ENCODE results near the gene PITX1. TPM values are rescaled to one million over a fixed set of nuclear protein-coding genes. Genes with fewer than 3 reads are reported as not detected.

Gene PITX1
- total RNA-seq, 1 donor from 2014 or later, result 0.55 TPM

DNA sequence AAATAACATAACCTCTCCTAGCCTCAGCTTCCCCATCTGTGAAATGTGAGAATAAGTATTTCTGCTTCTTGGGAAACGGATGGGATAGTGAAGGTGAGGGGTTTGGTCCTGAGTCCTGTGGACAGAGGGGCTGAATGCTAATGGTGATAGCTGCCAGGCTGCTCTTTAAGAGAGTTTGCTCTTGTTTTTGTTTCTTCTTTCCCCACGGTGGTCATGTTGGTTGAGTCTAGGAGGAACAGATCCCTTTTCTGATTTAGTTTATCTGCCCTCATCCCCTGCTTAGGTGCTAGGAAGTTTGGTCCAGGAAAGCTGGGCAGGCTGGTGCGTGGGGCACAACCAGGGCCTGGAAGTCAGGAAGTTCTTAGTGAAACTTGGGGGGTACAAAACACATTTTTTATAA lies 7.7 kb upstream of the PITX1 start:
- DNase-seq (ENCODE audit: low read depth), result no peak

GRCh38 chr5:135041145-135041587 lies 7.1 kb upstream of the PITX1 start:
- no peak for DNase-seq (ENCODE audit: low read depth)

- DNase-seq (ENCODE audit: low read depth), result no peak
Observed at GRCh38 chr5:135040333-135041144, 6.5 kb upstream of the PITX1 start.

DNA sequence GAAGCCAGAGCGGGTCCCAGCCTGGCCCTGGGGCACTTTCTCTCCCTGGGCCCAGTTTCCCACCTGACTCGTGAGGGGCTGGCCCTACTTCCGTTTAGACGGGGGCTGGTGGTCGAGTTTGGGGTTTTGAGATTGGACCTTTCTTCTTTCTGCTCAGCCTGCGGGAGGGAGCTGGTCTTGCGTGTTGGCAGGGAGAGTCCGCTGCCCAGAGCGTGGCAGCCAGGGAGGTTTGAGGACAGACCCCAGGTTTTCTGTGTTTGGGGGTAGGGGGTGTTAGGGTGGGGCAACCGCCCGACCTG lies 6.0 kb upstream of the PITX1 start:
- no peak for DNase-seq (ENCODE audit: low read depth)

DNA sequence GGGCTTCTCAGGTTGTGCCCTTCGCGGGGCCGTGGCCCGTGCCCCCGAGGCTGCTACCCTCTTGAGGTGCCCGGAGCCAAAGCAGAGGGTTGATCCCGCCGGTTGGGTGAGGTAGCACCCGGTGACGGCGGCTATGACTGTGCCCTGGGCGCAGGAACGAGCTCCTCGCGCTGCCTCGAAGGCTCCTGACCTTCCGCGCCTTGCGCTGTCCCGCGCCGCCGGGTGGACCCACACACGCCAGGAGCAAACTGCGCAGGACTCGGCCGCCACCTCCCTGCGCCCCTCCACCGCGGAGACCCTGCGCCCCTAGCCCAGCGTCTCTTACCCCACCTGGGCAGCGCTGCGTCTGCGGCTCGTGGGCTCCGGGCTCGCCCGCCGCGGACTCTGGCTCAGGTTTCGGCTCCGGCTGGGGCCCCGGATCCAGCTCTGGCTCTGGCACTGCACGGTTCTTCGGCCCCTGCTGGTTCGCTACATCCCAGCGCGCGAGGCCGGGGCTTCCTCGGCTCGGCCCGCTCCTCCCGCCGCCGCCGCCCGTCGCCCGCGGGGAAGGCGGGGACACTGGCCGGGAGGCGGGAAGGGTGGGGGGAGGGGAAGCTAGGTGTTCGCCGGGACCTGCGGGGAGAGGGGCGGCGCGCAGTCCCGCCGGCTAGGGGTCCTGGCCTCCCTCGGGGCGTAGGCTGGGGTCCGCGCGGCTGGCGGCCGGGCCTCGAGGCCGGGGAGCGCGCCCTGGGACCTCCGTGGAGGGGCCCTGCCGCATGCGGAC lies 5.4 kb upstream of the PITX1 start:
- no peak for DNase-seq (ENCODE audit: low read depth)

GRCh38 chr5:135038813-135039270 lies 4.8 kb upstream of the PITX1 start:
- DNase-seq (ENCODE audit: low read depth), result no peak

DNA sequence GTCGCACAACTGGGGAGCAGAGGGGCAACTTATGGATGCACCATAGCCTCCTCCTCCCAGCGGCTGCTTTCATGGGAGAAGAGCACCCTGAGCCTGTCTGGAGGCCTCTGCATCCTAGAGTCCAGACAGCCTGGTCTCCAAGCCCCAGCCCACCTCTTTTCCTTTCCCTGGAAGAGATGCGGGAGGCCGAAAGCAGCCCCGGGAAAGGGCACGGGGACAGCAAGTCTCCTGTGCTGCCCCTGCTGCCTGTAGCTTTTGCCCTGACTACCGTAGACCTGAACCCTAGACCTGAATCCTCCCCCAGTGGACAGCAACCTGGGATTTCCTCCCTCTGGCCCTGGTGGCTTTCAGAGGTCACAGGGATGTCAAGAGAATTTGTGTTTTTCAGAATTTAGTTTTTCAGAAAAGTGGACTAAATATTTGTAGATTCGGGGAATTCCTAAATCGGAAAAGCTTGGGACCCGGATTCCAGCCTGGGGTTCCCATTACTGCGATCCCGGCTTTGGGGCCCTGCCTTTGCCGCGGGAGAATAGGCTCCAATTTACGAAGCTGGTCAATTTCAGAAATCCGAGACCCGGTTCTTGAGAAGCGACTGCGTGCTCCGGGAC lies 4.3 kb upstream of the PITX1 start:
- DNase-seq (ENCODE audit: low read depth), result no peak

DNA sequence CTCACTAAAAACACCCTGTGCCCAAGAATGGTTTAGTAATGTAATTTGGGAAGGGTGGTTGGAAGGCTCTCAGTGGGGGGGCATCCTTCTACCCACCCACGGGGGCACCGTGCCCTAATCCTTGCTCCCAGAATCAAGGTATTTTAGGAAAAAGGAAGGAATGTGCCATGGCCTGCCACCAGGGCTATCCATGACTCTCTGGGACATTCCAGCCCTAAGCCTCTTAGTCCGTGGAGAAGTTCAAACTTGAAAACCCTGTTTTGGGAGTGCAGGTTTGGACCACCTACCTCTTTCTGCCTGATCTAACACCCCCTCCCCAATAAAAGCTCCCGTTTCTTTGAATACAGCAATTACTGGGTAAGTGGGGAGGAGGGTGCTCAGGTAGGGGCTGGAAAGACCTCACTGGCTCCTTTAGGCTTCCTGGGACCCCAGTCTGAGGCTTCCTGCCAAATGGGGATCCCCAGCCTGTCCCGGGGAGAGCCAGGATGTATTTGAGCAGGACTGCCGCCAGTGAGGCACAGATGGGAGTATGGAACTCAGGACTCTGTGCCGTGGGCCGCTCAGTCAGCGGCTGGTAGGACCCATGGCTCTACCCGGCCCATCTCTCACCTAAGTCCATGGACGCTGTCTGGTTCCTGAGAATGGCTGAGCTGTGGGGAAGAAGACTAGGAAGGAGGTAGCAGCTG lies 3.6 kb upstream of the PITX1 start:
- DNase-seq (ENCODE audit: low read depth), result no peak

- DNase-seq (ENCODE audit: low read depth), result no peak
Observed at GRCh38 chr5:135036405-135036804, 2.4 kb upstream of the PITX1 start.

- no peak for DNase-seq (ENCODE audit: low read depth)
Observed at GRCh38 chr5:135035678-135036030, 1.6 kb upstream of the PITX1 start.

- no peak for DNase-seq (ENCODE audit: low read depth)
Observed at GRCh38 chr5:135034963-135035677, 1.1 kb upstream of the PITX1 start.

GRCh38 chr5:135034236-135034962 lies 371 bp upstream of the PITX1 start:
- no peak for DNase-seq (ENCODE audit: low read depth)

GRCh38 chr5:135032999-135033861 lies 798 bp downstream of the PITX1 start:
- DNase-seq (ENCODE audit: low read depth), result no peak

GRCh38 chr5:135032695-135032998 lies 1.4 kb downstream of the PITX1 start:
- no peak for DNase-seq (ENCODE audit: low read depth)

DNA sequence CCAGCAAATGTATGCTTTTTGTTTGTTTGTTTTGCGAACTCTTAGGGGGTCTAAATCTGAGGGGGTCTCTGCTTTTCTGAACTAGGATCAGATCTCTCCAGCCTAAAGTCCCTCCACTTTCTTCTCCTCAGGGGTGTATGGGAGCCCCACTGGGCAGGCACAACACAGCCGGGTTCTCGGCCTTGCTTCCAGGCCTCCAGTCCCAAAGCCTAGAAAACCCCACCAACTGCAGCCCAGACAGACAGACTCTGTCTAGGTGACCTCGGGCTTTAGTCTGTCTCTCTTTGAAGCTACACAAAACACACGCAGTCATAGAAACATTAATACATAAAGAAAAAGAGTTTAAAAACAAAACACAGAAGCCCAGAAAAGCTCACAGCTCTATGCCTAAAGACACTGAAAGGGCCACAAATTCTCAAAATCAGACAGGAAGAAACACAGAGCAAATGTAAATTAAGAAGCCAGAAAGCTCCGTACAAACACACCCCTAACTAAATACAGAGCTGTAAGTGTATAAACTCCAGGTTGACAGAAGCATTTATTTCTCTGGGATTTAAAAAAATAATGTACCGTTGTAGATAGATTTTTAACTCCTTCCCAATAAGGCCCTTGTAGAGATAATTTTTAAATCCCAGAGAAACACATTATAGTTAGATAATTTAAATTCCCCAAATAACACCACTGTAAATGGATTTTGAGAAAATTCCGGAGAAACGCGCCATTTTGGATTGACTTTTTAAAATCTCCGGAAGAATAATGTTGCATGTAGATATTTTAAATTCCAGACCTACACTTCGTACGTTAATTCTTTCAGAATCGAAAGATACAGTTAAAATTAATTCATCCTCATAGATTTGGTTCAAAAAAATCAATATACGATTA lies 2.0 kb downstream of the PITX1 start:
- no peak for DNase-seq (ENCODE audit: low read depth)

DNA sequence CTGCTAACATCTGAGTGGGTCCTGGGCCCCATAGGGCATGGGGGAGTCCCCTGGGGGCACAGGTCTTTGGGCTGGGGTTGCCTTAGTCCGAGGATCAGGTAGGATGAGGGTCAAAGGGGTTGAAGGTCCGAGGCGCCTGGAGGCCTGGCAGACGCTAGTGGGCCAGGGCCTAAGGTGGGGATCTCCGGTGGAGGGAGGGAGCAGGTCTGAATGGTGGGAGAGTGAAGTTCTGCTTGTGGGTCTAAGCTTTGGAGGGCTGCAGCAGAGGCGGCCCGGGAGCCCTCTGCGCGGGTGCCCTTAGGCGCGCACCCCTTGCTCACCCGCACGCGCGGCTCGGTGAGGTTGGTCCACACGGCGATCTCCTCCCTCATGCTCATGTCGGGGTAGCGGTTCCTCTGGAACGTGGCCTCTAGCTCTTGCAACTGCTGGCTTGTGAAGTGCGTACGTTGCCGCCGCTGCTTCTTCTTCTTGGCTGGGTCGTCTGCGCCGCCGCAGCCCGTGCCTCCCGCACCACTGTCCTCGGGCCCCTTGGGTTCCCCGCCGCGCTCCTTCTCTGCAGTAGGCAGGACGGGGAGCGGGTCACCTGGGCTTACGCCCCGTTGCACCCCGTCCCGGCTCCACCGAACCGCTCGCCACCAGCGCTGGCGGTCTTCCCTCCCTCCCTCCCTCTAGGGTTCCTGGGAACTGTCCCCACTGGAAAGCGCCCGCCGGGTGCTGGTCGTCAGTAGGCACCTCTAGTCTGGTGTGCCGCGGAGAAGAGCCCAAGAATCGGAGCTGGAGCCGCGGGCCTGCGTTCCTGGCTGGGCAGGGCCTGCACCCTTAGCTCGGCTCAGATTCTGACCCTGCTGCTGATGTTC lies 2.8 kb downstream of the PITX1 start:
- DNase-seq (ENCODE audit: low read depth), result no peak

DNA sequence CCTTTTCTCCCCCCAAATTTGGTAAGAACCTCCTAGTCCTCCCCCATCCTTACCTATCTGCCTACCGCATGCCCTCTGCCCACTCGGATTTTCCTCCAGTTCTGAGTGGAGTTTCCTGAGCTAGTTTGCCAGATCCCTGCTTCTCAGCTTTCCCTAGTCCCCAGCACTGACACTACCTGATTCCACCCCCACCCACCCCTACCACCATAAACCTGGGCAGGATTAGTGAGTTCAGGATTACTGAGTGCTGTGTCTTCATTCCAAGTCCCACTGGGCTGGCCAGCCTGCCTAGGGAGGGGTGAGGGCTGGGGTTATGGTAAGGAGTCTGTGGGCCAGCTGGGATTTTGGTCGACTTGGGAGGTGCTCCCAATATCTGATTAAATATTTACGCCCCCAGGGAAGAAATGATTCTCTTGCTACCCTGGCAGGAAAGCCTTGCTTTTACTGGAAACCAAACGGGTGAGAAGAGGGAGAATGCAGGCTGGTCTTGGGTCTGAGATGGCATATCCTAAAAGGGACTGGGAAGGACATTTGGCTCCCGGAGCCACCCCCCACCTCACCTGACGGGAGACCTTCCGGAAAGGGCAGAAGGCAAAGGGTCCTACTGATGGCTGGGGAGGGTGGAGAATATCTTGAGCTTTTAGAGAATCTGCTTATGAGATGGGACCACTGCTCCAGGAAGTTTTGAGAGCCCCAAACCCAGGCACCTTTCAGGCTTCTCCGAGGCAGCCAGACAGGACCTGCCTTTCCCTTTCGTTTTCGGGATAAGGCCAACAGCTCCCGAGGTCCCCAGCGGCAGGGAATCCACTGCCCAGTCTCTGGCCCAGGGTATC lies 3.7 kb downstream of the PITX1 start:
- DNase-seq (ENCODE audit: low read depth), result no peak
